Measurements from ENCODE around the gene ZNF837.
A peak's percentile ranks its signal among the peaks of the same experiment; 100 is the strongest.
"Not testable (repeated sequence)": the region's sequence is repeated elsewhere in the genome, so short reads cannot be mapped to it uniquely, and the experiment has no call there.

The ZNF837 gene

DNA sequence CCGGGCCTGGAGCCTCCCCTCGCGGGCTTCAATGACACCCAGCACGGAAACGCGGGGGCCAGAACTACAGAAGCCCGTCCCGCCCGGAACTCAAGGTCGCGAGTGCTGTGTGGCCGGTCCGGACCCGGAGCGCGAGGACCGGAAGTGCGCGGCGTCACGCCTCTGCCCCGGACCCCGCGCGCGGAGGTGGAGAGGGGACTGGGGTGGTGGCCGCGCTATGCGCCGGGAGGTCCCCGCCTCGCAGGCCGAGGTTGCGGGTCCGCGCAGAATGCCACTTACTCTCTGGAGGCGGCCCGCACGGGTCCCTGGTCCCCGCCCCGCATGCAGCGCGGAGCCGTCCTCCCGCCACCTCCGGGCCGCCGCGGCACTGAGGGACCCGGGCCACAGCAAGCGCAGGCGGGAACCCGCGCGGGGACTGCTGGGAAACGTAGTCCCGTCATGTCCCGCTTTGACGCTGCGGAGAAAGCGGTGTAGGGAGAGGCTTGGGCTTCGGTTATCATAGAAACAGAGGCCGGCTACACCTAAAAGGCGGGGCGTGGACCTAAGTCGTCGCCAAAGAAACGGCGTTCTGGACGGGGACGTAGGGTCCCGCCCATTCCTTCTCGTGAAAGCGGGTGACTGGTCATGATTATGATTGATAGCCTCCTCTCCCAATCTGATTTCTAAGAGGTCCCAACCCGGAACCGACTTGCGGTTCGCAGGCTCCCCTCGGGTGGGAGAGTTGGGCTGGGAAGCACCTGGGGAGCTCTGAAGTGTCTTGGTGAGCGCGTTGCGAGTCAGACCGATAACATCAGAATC is at the start of gene ZNF837:
ZNF837 (minus strand) TSS at position 369 of the 798 bp plus-strand sequence. CDS start 11,698 bp downstream, outside the sequence.
- DNase-seq: peak; percentile 96 to 100 (median 99)
- intact Hi-C loops (cut with DNase I): loop anchor here (2.0 kb wide), 1 partner anchor 54 kb away; the partner anchor contains the start of gene ZSCAN22

GRCh38 chr19:58429745-58430144 is 48.9 kb upstream of the ZNF837 start:
- intact Hi-C loops (cut with DNase I): no loop called here
- no peak for DNase-seq

DNA sequence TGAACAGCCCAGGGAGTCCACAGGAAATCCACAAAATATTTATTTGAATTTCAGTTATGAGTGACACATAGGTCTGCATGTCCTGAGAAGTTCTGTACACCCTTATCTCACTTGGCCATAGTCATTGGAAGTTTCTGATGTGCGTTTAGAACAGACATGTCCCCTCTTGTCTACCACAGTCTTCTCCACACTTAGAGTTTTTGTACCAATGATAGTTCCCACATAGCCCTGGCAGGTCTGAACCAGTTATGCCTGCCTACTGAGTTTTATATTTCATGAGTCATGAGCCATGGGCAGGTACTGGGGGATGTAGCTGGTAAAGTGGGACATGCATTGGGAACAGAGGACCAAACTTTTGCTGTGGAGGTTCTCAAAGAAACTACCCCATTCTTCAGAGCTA is 47.8 kb upstream of the ZNF837 start:
- DNase-seq: no peak
- intact Hi-C loops (cut with DNase I): no loop called here

DNA sequence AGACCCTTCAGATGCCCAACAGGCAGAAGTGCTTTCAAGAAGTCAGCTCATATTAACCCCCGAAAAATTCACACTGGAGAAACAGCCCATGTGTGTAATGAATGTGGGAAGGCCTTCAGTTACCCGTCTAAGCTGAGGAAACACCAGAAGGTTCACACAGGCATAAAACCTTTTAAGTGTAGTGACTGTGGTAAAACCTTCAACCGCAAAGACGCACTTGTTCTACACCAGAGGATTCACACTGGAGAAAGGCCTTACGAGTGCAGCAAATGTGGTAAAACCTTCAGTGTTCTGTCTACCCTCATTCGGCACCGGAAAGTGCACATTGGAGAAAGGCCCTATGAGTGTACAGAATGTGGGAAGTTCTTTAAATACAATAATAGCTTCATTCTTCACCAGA is 36.2 kb upstream of the ZNF837 start:
- intact Hi-C loops (cut with DNase I): no loop called here
- no peak for DNase-seq

DNA sequence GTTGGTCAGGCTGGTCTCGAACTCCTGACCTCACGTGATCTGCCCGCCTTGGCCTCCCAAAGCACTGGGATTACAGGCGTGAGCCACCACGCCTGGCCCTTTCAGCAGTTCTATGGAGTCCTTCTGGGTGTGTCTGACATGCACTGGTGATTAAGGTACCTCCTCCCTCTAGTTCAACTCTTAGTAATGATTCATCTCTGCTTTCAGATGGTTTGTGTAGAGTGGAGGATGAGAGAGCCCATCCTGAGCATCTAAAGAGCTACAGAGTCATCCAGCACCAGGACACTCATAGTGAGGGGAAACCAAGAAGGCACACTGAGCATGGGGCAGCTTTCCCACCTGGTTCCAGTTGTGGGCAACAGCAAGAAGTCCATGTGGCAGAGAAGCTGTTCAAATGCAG is 35.8 kb upstream of the ZNF837 start:
- no peak for DNase-seq
- intact Hi-C loops (cut with DNase I): no loop called here

DNA sequence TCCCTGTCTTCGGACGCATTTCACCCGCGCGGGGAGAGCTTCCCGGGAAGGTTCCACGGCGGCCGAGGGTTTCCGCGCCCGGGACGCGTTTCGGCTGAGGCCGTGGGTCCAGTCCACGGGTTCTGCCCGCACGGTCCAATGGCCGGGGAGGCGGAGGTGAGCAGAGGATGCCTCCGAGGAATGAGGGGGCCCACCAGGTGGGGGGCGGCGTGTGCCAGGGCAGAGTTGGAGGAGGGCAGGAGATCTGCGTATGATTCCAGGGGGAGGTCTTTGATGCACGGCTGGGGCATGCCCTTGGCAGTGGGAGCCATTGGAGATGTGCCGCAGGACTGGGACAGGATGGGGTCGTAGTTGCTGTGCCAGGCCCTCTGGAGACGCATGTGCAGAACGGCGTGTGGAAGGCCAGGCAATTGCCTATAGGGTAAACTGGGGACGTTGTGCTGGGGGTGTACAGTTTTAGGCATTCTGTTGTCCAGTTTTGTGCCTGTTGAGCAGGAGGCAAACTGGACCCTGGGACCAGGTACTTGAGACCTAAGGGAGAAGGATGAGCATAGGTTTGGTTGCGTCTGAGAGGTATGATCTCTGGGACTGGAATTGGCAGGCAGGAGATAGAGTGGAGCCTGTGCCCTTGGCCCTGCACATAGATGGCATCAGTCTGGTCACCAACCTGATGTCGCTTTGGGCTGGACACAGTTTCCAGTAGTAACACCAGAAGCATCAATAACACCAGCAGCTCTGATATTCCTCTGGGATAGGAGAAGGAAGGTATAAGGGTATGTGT is 28.4 kb upstream of the ZNF837 start:
- intact Hi-C loops (cut with DNase I): no loop called here
- peak in 17 of 42 donors; percentile 13 to 52 (median 30) for DNase-seq

DNA sequence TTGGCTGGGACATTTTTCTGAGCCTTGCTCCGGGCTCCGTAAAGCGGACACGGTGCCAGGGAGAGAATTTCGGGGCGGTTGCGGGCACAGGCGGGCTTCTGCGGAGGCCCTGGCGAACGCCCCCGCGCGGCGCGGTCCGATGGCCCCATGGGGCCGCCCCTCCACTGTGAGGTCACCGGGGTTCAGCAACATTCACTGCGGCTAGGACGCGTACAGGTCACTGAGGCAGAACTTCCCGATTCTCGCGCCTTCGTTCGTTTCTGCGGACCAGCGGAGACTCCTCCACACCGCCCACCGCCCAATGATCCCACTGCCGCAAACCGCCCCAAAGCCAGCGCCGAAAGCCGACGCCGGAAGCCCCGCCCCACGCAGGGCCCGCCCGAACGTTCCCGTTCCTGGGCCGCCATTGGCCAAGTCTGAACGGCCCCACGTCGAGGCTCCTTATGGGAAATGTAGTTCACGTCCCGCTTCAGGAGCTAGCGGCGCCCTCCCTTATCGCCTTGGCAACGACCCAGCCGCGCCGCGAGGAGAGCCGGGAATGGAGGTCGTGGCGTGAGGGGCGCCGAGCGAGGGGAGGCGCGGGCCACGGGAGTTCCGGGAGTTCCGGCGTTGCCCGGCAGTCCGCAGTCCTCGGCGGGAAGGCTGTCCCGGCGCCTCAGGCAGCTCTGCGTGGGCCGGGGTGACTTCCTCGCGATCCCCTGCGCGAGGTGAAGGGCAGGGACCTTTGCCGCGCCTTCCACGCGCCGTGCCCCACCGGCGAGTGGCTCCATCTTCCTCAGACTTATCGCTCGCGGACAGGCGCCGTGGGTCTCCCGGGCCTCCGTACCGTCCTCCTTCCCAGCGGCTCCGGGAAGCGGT is 27.6 kb upstream of the ZNF837 start, which contains the start of gene ZNF584:
ZNF584 (plus strand) TSS at position 498 of the 858 bp plus-strand sequence. CDS start 499 bp downstream, outside the sequence.
- peak; percentile 93 to 99 (median 98) for DNase-seq
- intact Hi-C loops (cut with DNase I): no loop called here

DNA sequence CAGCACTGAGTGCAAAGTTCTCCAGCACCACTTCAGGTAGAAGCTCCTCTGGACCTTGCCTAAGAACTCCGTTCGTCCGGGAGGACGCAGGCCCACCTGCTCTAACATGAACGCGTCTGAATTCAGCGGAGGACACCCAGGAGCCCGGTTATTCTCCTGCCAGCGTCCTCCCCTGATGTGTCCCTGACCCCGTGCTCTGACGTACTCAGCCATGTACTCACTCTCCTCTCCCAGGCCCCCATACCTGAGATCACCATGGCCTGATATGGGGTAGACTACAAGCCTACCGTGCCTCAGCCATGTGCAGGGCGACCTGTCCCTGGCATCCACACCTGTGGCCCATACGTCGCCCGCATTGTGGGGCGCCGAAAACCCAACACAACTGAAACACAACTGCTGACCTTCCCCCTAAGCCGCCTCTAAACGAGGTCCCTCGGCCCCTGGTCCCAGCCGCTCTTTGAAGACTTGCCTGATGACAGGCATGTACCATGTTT is 26.9 kb upstream of the ZNF837 start:
- intact Hi-C loops (cut with DNase I): no loop called here
- no peak for DNase-seq

GRCh38 chr19:58406818-58407657 is 26.2 kb upstream of the ZNF837 start:
- intact Hi-C loops (cut with DNase I): no loop called here
- no peak for DNase-seq

GRCh38 chr19:58403920-58404478 is 23.2 kb upstream of the ZNF837 start:
- intact Hi-C loops (cut with DNase I); DNase-seq: not testable (repeated sequence)

GRCh38 chr19:58401840-58402421 is 21.1 kb upstream of the ZNF837 start:
- DNase-seq: no peak
- intact Hi-C loops (cut with DNase I): no loop called here

DNA sequence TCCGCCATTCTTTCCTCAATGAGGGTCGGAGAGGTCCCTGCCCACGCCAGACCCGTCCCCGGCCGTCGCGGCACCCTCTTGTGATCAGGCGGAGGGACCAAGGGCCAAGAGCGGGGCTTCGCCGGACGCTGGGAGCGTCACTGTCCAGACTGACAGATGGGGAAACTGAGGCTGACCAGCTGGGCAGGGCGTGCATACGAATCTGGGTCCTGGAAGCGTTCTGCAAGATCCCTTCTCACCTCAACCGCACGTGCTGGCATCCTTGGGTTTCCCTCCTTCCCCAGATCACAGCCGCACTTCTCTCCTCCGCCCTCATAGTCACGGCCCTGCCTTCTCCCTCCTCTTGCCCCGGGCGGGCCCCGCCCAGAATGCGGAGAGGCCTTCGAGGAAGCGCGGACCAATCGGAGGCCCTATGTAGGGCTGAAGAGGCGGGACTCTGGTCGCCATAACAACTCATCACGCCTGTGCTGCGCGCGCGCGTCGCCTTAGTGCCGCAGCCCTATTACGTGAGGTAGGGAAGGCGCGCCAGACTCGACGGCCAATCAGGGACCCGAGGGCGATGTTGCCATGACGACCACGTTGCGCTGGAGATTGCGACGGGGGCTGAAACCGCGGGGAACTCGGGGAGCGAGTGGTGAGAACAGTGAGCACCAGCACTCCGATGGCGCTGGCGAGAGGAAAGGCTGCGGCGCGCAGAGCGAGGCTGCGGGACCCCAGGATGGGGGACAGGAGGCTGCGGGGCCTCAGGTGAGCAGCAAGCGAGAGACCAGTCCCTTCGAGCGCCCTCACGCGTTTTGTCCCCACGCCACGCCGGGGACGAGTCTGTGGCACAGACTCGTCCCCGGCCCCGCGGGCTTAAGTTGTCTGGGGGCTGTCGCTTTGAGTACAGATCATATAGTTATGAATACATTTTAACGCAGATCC is 20.3 kb upstream of the ZNF837 start:
- peak; percentile 98 to 100 (median 99) for DNase-seq
- intact Hi-C loops (cut with DNase I): no loop called here

DNA sequence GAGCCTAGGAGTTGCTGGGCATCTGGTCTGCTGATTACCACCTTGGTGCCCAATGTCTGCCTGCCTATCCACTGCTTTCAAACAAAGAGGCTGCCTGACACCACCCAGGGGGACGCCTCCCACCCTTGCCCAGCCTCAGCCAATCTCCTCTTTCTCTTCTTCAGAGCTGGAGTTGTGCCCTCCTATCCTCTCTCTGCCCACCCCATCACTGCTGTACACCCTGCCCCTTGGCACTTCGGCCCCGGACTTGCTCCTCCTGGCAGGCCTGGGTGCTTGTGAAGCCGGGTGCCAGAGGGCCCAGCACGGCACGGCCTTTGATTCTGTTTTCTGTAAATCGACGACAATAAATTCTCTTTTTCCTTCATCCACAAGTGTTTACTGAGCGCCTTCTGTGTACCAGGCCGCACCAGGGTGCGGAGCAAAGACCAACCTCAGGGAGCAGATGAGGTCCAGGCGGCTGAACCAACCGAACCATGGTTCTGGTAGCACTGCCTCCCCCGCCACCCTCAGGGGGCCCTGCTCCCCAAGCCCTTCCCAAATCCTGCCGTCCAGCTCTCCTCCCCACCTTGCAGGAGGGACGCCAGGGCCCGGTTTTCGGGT is 19.6 kb upstream of the ZNF837 start:
- peak in 17 of 42 donors; percentile 17 to 62 (median 37) for DNase-seq
- intact Hi-C loops (cut with DNase I): no loop called here

DNA sequence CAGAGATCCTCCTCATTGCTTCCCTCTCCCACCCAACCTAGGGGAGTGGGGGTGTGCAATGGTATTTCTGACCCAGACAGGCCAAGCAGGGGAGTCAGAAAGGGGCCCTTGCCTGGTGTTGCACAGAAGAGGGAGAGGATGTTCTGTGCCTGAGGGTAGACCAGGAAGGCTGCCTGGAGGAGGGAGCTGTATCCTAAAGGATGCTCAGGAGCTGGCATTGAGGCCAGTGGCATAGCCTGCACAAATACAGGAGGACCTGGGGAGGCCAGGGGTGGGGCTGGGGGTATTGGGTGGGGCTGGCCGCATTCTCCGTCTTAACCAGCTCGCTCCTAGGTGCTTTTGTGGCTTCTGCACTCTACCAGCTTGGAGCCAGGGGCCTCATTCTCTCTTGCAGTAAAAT is 19.1 kb upstream of the ZNF837 start:
- intact Hi-C loops (cut with DNase I): no loop called here

GRCh38 chr19:58398545-58398944 is 17.7 kb upstream of the ZNF837 start:
- DNase-seq: no peak
- intact Hi-C loops (cut with DNase I): no loop called here

More for the DNA sequence above, 19.1 kb upstream of the ZNF837 start:
- no peak for DNase-seq

GRCh38 chr19:58398087-58398486 is 17.3 kb upstream of the ZNF837 start:
- no peak for DNase-seq

More at GRCh38 chr19:58398087-58398486, 17.3 kb upstream of the ZNF837 start:
- intact Hi-C loops (cut with DNase I): no loop called here
